SJCRH30 (cell line): ENCODE data around the gene EPHA6. TPM values are rescaled to one million over a fixed set of nuclear protein-coding genes. Genes with fewer than 3 reads are reported as not detected.

Experiments used
- DNase-seq, 2 experiments: peaks; one replicate each; pipeline ENCODE4 v3.0.0-alpha.2; 2015 to 2020
- H3K27ac ChIP-seq: fragments of 250-450 bp; sonication (Bioruptor Pico); 2 replicates; pipeline ENCODE4 v1.5.1; 2020; ENCODE audit warnings: mild to moderate bottlenecking, moderate library complexity
- H3K27me3 ChIP-seq: fragments of 250-450 bp; sonication (Bioruptor Pico); 2 replicates; pipeline ENCODE4 v1.5.1; 2020; ENCODE audit warnings: mild to moderate bottlenecking, moderate library complexity
- H3K36me3 ChIP-seq: fragments of 250-450 bp; sonication (Bioruptor Pico); 2 replicates; pipeline ENCODE4 v1.5.1; 2020; ENCODE audit warnings: mild to moderate bottlenecking, moderate library complexity
- H3K4me1 ChIP-seq: fragments of 250-450 bp; sonication (Bioruptor Pico); 2 replicates; pipeline ENCODE4 v1.5.1; 2020; ENCODE audit warnings: mild to moderate bottlenecking, moderate library complexity
- H3K4me3 ChIP-seq: fragments of 250-450 bp; sonication (Bioruptor Pico); 2 replicates; pipeline ENCODE4 v1.5.1; 2020; ENCODE audit warnings: mild to moderate bottlenecking, moderate library complexity
- H3K9me3 ChIP-seq: fragments of 250-450 bp; sonication (Bioruptor Pico); replicated peaks from 2 replicates; pipeline ENCODE4 v1.5.1; 2020; ENCODE audit warnings: mild to moderate bottlenecking, moderate library complexity
- total RNA-seq: library from RNA; depleted of rRNA; stranded (reverse); fragments of >200 nt; shearing (Covaris generic); gene quantifications from 2 replicates; pipeline ENCODE4 v1.2.3, GENCODE V29; 2014; rRNA removed

Gene EPHA6
- not detected in 2 replicates for total RNA-seq

DNA sequence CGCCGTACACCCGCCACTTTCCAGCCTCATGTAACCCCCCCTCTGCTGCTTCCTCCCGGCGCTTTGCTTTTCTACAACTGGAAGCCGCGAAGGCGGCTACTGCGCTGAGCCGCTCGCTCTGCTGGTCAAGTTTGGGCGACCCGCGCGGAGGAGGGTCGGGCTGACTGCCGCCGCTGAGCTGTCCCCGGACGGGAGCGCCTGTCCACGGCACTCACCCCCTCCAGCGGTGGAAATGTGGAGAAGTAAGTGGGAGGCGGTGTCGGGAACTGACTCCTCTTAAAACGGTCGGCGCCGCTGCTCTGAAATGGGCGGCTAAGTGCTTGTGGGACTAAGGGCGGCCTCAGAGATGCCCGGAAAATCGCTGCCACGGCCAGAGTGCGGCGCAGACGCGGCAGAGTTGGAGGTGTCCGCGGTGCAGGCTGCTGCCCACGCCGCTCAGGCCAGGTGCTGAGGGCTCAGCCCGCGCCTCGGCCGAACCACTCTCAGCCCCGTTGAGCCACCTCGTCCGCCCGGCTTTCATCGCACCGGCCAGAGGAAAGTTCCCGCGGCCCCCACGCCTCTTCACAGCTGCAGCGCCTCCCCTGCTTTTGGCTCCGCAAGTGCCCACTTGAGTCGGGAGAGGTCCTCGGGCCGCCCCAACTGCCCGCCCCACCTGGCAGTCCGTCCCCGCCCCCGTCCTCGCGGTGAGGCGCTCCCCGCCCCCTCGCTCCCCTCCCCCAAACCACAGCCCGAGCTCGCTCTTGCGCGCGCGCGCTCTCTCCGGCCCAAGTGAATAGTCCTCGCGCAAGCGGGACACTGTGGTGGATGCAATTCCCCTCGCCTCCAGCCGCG, at the start of gene EPHA6:
EPHA6 (plus strand) TSS at position 775 of the 831 bp plus-strand sequence.
- peak; percentile 25 to 39 for DNase-seq
- H3K36me3 ChIP-seq, result no peaks in the 10 kb centered on the region
- no peaks in the 10 kb centered on the region for H3K4me1 ChIP-seq
- no peak within 1 kb of the TSS for H3K27ac ChIP-seq
- no peaks in the 10 kb centered on the region for H3K27me3 ChIP-seq
- no peaks in the 10 kb centered on the region for H3K9me3 ChIP-seq
- H3K4me3 ChIP-seq, result peak within 1 kb of the TSS; percentile 48

DNA sequence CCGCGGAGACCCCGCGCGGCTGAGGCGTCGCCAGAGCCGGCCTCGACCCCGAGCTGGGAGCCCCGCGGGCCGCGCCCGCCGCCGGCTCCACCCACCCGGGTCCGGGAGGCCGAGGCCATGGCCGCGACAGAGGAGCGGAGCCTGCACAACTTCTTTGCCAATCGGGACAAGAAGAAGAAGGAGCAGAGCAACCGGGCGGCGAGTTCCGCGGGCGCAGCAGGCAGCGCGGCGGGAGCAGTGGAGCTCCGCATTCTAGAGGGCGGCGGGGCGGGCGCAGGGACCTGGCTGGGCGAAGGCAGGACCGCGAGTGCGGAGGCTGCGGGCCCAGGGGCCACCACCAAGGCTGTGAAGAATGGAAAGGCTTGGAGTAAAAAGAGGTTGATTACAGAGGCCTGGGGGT, 37.6 kb upstream of the EPHA6 start:
- Histone ChIP-seq H3K9me3 (no peaks in the 10 kb centered on the region), H3K4me3 (no peak overlapping the region), H3K36me3 (no peaks in the 10 kb centered on the region), H3K27me3 (no peaks in the 10 kb centered on the region), H3K4me1 (no peaks in the 10 kb centered on the region), H3K27ac (no peak overlapping the region)
- no peak for DNase-seq

DNA sequence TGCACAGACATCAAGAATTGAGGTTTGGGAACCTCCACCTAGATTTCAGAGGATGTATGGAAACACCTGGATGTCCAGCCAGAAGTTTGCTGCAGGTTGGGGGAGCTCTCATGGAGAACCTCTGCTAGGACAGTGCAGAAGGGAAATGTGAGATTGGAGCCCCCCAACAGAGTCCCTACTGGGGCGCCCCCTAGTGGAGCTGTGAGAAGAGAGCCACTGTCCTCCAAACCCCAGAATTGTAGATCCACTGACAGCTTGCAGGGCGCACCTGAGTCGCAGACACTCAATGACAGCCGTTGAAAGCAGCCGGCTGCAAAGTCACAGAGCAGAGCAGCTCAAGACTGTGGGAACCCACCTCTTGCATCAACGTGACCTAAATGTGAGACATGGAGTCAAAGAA, 34.6 kb upstream of the EPHA6 start:
- Histone ChIP-seq H3K27me3 (no peaks in the 10 kb centered on the region), H3K36me3 (no peaks in the 10 kb centered on the region), H3K27ac (no peak overlapping the region), H3K4me1 (no peaks in the 10 kb centered on the region; the same call in 1 of the 2 replicates), H3K9me3 (no peaks in the 10 kb centered on the region), H3K4me3 (no peak overlapping the region)
- peak; percentile 13 to 47 for DNase-seq

DNA sequence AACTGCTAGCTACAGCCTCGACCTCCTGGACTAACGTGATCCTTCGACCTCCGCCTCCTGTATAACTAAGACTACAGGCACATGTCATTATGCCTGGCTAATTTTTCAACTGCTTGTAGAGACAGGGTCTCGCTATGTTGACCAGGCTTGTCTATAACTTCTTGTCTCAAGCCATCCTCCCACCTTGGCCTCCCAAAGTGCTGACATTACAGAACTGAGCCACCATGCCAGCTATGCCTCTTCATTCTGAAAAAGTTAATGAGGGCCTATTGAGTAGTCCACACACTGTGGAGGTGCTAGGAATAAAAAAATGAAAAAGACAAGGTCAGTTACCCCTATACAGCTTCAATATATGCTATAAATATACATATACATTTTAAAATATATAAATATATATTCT, 18.3 kb upstream of the EPHA6 start:
- H3K27me3 ChIP-seq, result no peaks in the 10 kb centered on the region
- no peaks in the 10 kb centered on the region for H3K9me3 ChIP-seq
- H3K27ac ChIP-seq, result no peak overlapping the region
- no peak for DNase-seq
- no peaks in the 10 kb centered on the region for H3K36me3 ChIP-seq
- no peak overlapping the region for H3K4me3 ChIP-seq
- H3K4me1 ChIP-seq, result no peaks in the 10 kb centered on the region

DNA sequence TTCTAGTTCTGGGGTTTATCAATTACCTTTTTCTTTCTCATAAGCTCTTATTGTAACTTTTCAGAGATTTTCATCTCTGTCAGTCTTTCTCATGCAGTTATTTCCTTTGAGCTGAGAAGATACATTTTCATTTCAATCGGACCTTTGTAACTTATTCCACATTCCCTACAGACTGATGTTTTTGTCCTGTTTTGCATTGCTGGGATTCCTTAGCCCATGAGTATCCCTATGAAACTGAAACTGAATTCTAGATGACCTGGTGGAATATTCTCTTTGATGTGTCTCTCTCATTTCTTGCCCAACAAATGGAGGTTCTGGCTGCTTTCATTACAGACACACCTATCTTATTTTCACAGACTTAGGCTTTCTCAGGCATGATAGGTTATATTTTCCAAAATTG, 10.5 kb upstream of the EPHA6 start:
- DNase-seq, result no peak
- Histone ChIP-seq H3K4me3 (no peak overlapping the region), H3K4me1 (no peaks in the 10 kb centered on the region), H3K27ac (no peak overlapping the region), H3K9me3 (no peaks in the 10 kb centered on the region; the same call in 1 of the 2 replicates), H3K36me3 (no peaks in the 10 kb centered on the region), H3K27me3 (no peaks in the 10 kb centered on the region)

DNA sequence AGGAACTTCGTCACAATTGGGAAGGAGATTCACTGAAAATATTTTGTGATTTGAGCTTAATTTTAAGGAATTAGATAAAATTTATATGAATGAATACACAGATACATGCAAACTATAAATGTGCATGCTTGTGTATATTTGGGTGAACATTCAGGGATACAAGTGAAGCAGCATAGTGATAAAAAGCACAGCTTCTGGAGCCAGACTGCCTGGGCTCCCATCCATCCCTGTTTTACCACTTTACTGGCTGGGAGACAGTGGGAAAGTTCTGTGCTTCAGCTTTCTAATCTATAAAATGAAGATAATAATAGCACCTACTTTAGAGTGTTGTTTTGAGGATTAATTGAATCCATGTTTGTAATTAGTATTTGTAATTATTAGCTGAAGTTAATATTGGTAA, 8.1 kb upstream of the EPHA6 start:
- Histone ChIP-seq H3K4me3 (no peak overlapping the region), H3K36me3 (no peaks in the 10 kb centered on the region), H3K4me1 (no peaks in the 10 kb centered on the region), H3K27me3 (no peaks in the 10 kb centered on the region), H3K9me3 (no peaks in the 10 kb centered on the region; the same call in 1 of the 2 replicates), H3K27ac (no peak overlapping the region)
- no peak for DNase-seq

DNA sequence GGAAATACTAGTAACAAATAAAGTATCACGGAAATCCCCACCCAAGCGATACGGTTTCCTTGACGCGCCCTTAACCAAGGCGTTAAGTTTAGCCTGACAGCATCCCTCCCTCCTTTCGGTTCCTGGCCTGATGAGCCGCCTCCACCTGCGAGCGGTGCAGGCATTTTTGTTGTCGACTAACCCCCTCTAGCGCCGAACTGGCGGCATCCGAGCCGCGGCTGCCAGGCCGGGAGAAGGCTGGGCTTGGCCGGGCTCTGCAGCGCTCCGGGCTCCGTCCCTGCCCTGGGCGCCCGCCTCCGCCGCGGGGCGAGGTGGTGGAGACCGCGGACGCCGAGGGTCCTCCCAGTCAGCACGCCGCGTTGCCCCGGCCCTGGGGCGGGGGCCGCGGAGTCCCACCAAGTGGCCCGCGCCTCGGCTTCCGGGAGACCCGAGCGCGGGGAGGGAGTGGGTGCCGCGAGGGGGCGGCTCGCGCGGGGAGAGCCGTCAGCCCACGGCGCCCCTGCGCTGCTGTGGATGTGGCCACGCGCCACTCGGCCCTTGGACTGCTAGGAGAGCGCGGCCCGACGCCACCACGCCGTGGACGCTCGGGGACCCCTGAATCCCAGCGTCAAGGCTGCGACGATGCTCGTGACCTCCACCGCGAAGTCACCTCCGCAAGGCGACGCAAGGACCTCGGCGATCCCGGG, 1.1 kb upstream of the EPHA6 start:
- peak; percentile 58 to 75 for DNase-seq

DNA sequence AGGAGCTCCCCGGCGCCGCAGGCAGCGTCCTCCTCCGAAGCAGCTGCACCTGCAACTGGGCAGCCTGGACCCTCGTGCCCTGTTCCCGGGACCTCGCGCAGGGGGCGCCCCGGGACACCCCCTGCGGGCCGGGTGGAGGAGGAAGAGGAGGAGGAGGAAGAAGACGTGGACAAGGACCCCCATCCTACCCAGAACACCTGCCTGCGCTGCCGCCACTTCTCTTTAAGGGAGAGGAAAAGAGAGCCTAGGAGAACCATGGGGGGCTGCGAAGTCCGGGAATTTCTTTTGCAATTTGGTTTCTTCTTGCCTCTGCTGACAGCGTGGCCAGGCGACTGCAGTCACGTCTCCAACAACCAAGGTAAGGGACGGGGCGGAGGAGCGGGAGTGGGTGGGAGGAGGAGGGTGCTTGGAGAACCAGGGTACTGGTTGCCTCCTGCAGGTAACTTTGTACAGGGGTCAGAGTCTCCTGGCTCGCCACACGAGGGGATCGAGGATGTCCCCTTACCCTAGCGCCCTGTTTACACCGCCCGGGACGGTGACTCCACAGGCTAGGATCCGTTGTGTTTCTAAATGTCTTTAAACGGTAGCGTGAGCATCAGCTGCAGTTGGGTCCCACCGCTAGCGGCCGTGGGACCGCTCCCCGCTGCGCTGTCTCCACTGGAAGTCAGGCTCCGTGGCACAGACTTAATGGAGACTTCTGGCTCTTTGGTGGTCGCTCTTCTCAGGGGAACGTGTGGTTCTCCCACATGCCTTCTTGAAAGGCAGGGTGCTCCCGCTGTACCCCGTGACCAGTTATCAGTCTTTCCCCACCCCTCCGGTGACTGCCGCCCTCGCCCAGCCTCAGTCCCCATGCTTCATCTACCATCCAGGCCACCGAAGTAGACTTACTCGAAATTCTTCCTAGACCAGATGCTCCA, 515 bp downstream of the EPHA6 start:
- no peak for DNase-seq
- Histone ChIP-seq H3K27ac (no peak overlapping the region), H3K27me3 (no peaks in the 10 kb centered on the region; the same call in 1 of the 2 replicates), H3K9me3 (no peaks in the 10 kb centered on the region), H3K36me3 (no peaks in the 10 kb centered on the region), H3K4me1 (no peaks in the 10 kb centered on the region), H3K4me3 (no peak overlapping the region)

More for the DNA sequence above, 1.1 kb upstream of the EPHA6 start:
- Histone ChIP-seq H3K4me3 (peak overlapping the region; percentile 48), H3K36me3 (no peaks in the 10 kb centered on the region), H3K9me3 (no peaks in the 10 kb centered on the region), H3K27me3 (no peaks in the 10 kb centered on the region), H3K4me1 (no peaks in the 10 kb centered on the region), H3K27ac (no peak overlapping the region)

DNA sequence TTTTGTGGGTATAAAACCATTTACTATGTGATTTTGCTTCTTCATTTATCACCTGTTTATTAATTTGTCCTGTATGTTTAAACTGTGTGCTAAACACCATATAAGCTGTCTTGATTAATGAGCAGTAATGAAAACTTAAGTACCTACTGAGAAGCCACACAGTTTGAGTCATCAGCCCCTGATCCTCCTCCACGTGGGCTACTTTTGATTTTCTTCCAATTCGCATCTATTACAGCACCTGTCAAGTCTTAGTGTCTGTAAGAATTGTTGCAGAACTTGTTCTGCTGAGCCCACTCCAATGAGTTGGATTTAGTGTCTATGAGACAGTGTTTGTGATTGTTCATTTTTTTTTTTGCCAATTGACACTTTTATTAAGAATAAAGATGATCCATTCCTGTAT, 16.8 kb downstream of the EPHA6 start:
- no peak overlapping the region for H3K27ac ChIP-seq
- DNase-seq, result no peak

DNA sequence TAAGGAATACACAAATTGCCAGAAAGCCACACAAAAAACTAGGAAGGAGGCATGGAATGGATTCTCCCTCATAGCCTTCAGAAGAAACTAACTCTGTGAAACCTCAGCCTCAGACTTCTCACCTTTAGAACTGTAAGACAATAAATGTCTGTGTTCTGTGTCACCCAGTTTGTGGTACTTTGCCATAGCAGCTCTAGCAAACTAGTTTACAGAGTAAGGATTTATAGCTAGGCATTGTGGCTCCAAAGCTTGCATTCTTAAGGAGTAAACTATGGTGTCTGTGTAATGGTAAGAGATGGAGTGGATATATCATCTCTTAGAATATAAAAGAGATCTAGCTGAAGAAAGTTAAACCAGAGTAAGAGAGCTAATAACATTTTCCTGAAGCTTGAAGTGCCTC, 18.9 kb downstream of the EPHA6 start:
- Histone ChIP-seq H3K4me3 (no peak overlapping the region), H3K27me3 (no peaks in the 10 kb centered on the region), H3K27ac (no peak overlapping the region), H3K36me3 (no peaks in the 10 kb centered on the region), H3K4me1 (no peaks in the 10 kb centered on the region), H3K9me3 (no peaks in the 10 kb centered on the region)
- DNase-seq, result no peak

More for the DNA sequence above, 16.8 kb downstream of the EPHA6 start:
- H3K4me1 ChIP-seq, result no peaks in the 10 kb centered on the region
- no peaks in the 10 kb centered on the region for H3K9me3 ChIP-seq
- no peaks in the 10 kb centered on the region for H3K36me3 ChIP-seq
- 0 out of 2 replicates have a peak, but pooled peaks cover 2% of the 10 kb centered on the region for H3K27me3 ChIP-seq
- no peak overlapping the region for H3K4me3 ChIP-seq

DNA sequence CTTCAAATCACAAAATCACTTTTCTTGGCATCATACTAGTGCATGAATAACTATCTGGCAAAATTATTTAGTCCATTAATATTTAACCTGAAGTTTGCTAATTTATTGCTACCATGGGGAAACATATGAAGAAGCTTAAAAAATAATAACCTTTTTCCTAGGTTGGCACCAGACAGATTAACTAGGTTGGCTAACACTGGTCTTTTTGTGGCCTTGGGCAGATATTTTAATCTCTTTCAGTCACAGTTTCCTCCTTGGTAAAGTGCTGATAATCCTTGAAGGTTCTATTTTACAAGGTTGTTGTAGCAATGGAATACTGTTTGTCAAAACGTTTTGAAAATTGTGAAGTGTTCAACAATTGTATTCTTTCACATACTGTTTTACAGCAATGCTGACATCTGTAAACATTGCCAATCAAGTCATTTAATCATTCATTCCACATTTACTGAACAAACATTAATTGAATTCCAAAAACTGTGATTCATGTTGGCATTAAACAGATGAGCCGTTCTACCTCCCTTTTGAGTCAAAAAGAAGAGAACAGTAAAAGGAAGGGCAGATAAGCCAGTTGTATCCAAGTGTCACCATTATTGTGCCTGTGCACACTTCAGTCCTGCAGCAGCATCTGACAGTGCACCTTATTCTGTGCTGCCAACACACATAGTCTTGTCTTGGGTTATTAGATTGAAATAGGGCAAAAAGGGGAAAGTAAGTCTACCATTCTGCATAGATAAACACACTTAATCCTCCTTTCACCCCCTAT, 21.9 kb downstream of the EPHA6 start:
- Histone ChIP-seq H3K36me3 (no peaks in the 10 kb centered on the region), H3K9me3 (no peaks in the 10 kb centered on the region), H3K27ac (no peak overlapping the region), H3K27me3 (no peaks in the 10 kb centered on the region), H3K4me1 (no peaks in the 10 kb centered on the region), H3K4me3 (no peak overlapping the region)
- no peak for DNase-seq

DNA sequence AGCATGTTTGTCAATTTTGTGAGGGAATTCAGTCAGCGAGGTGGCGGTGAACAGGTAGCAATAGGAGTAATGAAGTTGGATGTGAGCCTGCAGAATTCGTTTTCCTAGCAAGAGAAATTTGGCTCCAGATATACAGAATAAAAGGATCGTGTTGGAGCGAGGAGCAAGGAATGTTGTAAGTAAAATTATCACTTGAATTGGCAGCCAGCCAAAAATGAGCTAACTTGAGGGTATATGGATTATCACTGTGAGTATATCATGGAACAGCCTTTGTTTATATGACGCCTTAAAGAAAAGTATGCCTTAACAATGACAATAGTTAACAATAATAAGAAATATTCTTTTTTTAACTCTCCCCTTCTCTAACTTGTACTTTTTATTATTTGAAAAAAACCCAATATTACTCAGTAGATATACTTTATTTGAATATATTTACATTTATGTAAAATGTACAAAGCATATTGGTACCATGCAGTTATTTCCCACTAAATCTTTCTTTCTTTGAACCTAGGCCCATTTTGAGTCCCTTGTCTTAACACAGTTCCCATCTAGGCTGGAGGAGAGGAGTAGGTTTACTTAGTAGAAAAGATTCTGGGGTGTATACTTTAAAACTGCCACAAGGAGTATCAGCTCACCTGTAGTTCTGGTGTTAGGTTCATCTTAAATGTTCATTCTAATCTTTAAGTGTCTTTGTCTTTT, 29.3 kb downstream of the EPHA6 start:
- no peaks in the 10 kb centered on the region for H3K9me3 ChIP-seq
- H3K27ac ChIP-seq, result no peak overlapping the region
- no peaks in the 10 kb centered on the region for H3K27me3 ChIP-seq
- no peak overlapping the region for H3K4me3 ChIP-seq
- peak; percentile 8 to 38 for DNase-seq
- H3K4me1 ChIP-seq, result no peaks in the 10 kb centered on the region
- no peaks in the 10 kb centered on the region for H3K36me3 ChIP-seq

DNA sequence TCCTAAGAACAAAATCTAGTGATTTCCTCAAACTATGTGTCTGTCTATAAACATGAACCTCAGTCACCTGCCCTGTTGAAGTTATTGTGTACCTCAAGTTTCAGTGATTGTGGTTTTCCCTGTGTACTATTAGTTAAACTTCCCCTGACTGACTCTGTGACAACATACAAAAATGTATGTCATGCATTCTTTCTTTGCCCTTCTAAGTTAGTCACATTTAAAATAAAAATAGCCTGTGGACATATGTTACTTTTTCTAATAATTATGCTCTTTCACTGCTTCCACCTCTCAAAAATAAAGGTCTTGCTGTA, 29.8 kb downstream of the EPHA6 start:
- no peaks in the 10 kb centered on the region for H3K4me1 ChIP-seq
- no peak overlapping the region for H3K27ac ChIP-seq
- no peak for DNase-seq
- no peak overlapping the region for H3K4me3 ChIP-seq
- H3K9me3 ChIP-seq, result no peaks in the 10 kb centered on the region
- H3K36me3 ChIP-seq, result no peaks in the 10 kb centered on the region
- H3K27me3 ChIP-seq, result no peaks in the 10 kb centered on the region

DNA sequence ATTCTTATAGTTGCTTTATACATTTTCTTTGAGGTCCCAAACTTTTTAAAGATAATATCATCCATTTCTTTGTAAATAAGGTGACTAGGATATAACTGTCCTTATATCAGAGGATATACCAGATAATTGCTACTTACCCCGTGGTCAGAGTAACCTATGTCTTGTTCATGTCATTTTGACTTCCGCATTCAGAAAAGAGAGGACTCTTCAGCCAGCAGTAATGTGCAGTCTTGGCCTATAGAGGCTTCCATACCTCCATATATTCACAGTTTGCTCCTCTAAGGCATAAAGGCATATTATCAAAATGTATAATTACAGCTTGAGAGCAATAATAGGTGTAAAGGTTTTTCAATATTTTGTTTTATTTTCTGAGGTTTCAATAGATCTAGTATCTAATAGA, 38.5 kb downstream of the EPHA6 start:
- no peak overlapping the region for H3K4me3 ChIP-seq
- H3K9me3 ChIP-seq, result no peaks in the 10 kb centered on the region
- H3K27ac ChIP-seq, result no peak overlapping the region
- H3K36me3 ChIP-seq, result no peaks in the 10 kb centered on the region
- no peaks in the 10 kb centered on the region for H3K4me1 ChIP-seq
- no peak for DNase-seq
- no peaks in the 10 kb centered on the region for H3K27me3 ChIP-seq
